ENCODE results near the gene C16orf89.

C16orf89 gene

DNA sequence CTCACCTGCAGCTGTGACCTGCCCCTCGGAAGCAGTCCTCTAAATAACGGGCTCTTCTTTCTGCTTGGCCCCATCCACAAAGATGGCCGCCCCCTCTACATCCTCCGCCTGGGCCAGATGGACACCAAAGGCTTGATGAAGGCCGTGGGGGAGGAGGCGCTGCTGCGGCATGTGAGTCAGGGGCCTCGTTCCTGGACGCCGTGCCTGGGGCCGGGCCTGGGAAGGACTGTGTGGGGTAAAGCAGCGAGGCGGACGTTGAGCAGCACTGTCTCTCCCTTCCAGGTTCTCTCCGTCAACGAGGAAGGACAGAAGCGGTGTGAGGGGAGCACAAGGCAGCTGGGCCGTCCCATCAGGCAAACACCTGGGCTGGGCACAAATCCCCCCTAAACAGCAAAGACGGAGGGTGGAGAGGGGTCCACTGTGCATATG is 65.2 kb downstream of the C16orf89 start:
- DNase-seq = no peak
- Histone ChIP-seq H3K27me3 (peaks cover 0 to 14% of the 10 kb centered on the region in 2 donors), H3K9me3 (no peaks in the 10 kb centered on the region), H3K4me1 (no peaks in the 10 kb centered on the region), H3K4me3 (no peak overlapping the region), H3K27ac (no peak overlapping the region), H3K36me3 (no peaks in the 10 kb centered on the region)
- TF ChIP-seq CTCF (IDR thresholded peaks at IDR 0.05) = no peak
- intact Hi-C loops (cut with DNase I; ENCODE audit: low total_unique reads) = no loop called here

DNA sequence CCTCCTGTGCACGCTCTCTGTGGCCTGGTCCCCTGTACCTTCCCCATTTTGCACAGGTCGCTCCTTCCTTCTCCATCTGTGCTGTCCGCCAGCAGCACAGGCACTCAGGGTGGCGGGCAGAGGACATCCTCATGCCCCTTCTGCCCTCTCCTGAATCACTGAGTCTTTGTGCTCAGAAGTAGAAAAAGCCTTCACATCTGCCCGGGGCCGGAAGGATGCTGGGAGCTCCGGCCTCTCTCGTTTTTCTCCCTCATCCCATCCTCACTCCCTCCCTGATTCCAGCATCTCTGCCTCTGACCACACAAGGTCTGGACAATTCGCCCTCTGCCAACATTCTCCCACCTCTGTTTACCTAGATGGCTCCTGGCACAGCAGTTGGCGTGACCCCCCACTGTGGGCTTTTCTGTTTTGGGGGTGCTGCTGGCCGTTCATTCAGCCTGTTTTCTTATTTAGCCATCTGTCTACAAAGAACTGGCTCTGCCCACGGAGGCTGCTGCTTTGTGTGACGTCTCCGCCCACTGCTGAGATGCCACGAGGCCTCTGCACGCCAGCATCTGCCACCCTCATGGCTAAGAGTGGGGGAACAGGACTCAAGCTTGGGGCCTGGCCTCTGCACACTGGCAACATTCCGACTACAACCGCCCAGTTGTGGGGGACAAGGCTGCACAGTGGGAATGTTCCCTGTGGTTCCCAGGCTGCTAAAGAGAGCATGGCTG is 70.9 kb downstream of the C16orf89 start:
- H3K4me1 ChIP-seq = no peaks in the 10 kb centered on the region
- DNase-seq = no peak
- intact Hi-C loops (cut with DNase I; ENCODE audit: low total_unique reads) = no loop called here
- TF ChIP-seq CTCF (IDR thresholded peaks at IDR 0.05) = no peak
- no peaks in the 10 kb centered on the region for H3K9me3 ChIP-seq
- no peak overlapping the region for H3K27ac ChIP-seq
- no peaks in the 10 kb centered on the region for H3K36me3 ChIP-seq
- H3K27me3 ChIP-seq = peaks cover 0 to 17% of the 10 kb centered on the region in 2 donors
- no peak overlapping the region for H3K4me3 ChIP-seq
